Measurements from ENCODE around the gene NCF4. TPM values are rescaled to one million over a fixed set of nuclear protein-coding genes. Genes with fewer than 3 reads are reported as not detected.

Gene NCF4
- total and polyA plus RNA-seq, 2 donors from 2014 or later, result 4.7 to 19.4 TPM

- no peak for FAIRE-seq
- Histone ChIP-seq H3K9ac (ENCODE audit: low read length in 3 of 3) (no peak overlapping the region), H3K4me3 (ENCODE audit: low read length in 3 of 3) (no peak overlapping the region), H3K27me3 (ENCODE audit: control insufficient read depth, insufficient read depth, low read length) (no peaks in the 10 kb centered on the region), H3K9me3 (ENCODE audit: control insufficient read depth in 2 of 3, insufficient read depth in 1 of 3, low read length in 3 of 3) (no peaks in the 10 kb centered on the region), H3K27ac (ENCODE audit: low read depth in 2 of 2, low read length in 2 of 2) (no peak overlapping the region), H3K36me3 (ENCODE audit: control insufficient read depth in 2 of 3, insufficient read depth in 3 of 3, low read length in 3 of 3) (no peaks in the 10 kb centered on the region), H3K4me1 (ENCODE audit: control insufficient read depth in 2 of 3, insufficient read depth in 2 of 3, low read depth in 1 of 3, low read length in 3 of 3) (no peaks in the 10 kb centered on the region)
- intact Hi-C loops (cut with DNase I), result no loop called here
- TF ChIP-seq CTCF (IDR thresholded peaks at IDR 0.05; ENCODE audit: borderline replicate concordance, extremely low read depth, insufficient read depth), result no peak
- no peak for DNase-seq
These were observed 31.3 kb upstream of the NCF4 start for GRCh38 chr22:36829370-36830002.

GRCh38 chr22:36830601-36831000 is 30.2 kb upstream of the NCF4 start:
- TF ChIP-seq CTCF (IDR thresholded peaks at IDR 0.05; ENCODE audit: borderline replicate concordance, extremely low read depth, insufficient read depth), result no peak
- no peak overlapping the region for H3K27ac ChIP-seq (ENCODE audit: low read depth in 2 of 2, low read length in 2 of 2)
- H3K4me1 ChIP-seq (ENCODE audit: control insufficient read depth in 2 of 3, insufficient read depth in 2 of 3, low read depth in 1 of 3, low read length in 3 of 3), result no peaks in the 10 kb centered on the region
- FAIRE-seq (no peak), DNase-seq (no peak)
- no peak overlapping the region for H3K4me3 ChIP-seq (ENCODE audit: low read length in 3 of 3)
- H3K9ac ChIP-seq (ENCODE audit: low read length in 3 of 3), result no peak overlapping the region
- H3K36me3 ChIP-seq (ENCODE audit: control insufficient read depth in 2 of 3, insufficient read depth in 3 of 3, low read length in 3 of 3), result no peaks in the 10 kb centered on the region
- intact Hi-C loops (cut with DNase I), result no loop called here
- no peaks in the 10 kb centered on the region for H3K27me3 ChIP-seq (ENCODE audit: control insufficient read depth, insufficient read depth, low read length)
- H3K9me3 ChIP-seq (ENCODE audit: control insufficient read depth in 2 of 3, insufficient read depth in 1 of 3, low read length in 3 of 3), result no peaks in the 10 kb centered on the region

GRCh38 chr22:36831206-36831605 is 29.6 kb upstream of the NCF4 start:
- no peak overlapping the region for H3K27ac ChIP-seq (ENCODE audit: low read depth in 2 of 2, low read length in 2 of 2)
- H3K36me3 ChIP-seq (ENCODE audit: control insufficient read depth in 2 of 3, insufficient read depth in 3 of 3, low read length in 3 of 3), result no peaks in the 10 kb centered on the region
- no peaks in the 10 kb centered on the region for H3K27me3 ChIP-seq (ENCODE audit: control insufficient read depth, insufficient read depth, low read length)
- FAIRE-seq (no peak), DNase-seq (no peak)
- H3K9ac ChIP-seq (ENCODE audit: low read length in 3 of 3), result no peak overlapping the region
- intact Hi-C loops (cut with DNase I), result no loop called here
- no peaks in the 10 kb centered on the region for H3K9me3 ChIP-seq (ENCODE audit: control insufficient read depth in 2 of 3, insufficient read depth in 1 of 3, low read length in 3 of 3)
- TF ChIP-seq CTCF (IDR thresholded peaks at IDR 0.05; ENCODE audit: borderline replicate concordance, extremely low read depth, insufficient read depth), result no peak
- H3K4me1 ChIP-seq (ENCODE audit: control insufficient read depth in 2 of 3, insufficient read depth in 2 of 3, low read depth in 1 of 3, low read length in 3 of 3), result no peaks in the 10 kb centered on the region
- H3K4me3 ChIP-seq (ENCODE audit: low read length in 3 of 3), result no peak overlapping the region

GRCh38 chr22:36831717-36832116 is 29.1 kb upstream of the NCF4 start:
- H3K9ac ChIP-seq (ENCODE audit: low read length in 3 of 3), result no peak overlapping the region
- H3K4me3 ChIP-seq (ENCODE audit: low read length in 3 of 3), result no peak overlapping the region
- H3K36me3 ChIP-seq (ENCODE audit: control insufficient read depth in 2 of 3, insufficient read depth in 3 of 3, low read length in 3 of 3), result no peaks in the 10 kb centered on the region
- no peak for TF ChIP-seq CTCF (IDR thresholded peaks at IDR 0.05; ENCODE audit: borderline replicate concordance, extremely low read depth, insufficient read depth)
- no peak overlapping the region for H3K27ac ChIP-seq (ENCODE audit: low read depth in 2 of 2, low read length in 2 of 2)
- intact Hi-C loops (cut with DNase I), result no loop called here
- DNase-seq, result no peak
- H3K4me1 ChIP-seq (ENCODE audit: control insufficient read depth in 2 of 3, insufficient read depth in 2 of 3, low read depth in 1 of 3, low read length in 3 of 3), result no peaks in the 10 kb centered on the region
- FAIRE-seq, result no peak
- no peaks in the 10 kb centered on the region for H3K9me3 ChIP-seq (ENCODE audit: control insufficient read depth in 2 of 3, insufficient read depth in 1 of 3, low read length in 3 of 3)
- H3K27me3 ChIP-seq (ENCODE audit: control insufficient read depth, insufficient read depth, low read length), result no peaks in the 10 kb centered on the region

All from kidney (tissue), 14 donors.